Ectodermal cell (in vitro differentiated cells): ENCODE results near the gene RBPJ.

Experiments used
- H3K27ac ChIP-seq: 2 replicates; pipeline ENCODE4 v1.7.0; 2013; ENCODE audit warnings: mild to moderate bottlenecking, low read depth, low read length; ENCODE audit not compliant: insufficient read depth, poor library complexity, severe bottlenecking
- H3K27me3 ChIP-seq: 2 replicates; pipeline ENCODE4 v1.7.0; 2013; ENCODE audit warnings: mild to moderate bottlenecking, low read length; ENCODE audit not compliant: insufficient read depth, control insufficient read depth, poor library complexity, severe bottlenecking
- H3K36me3 ChIP-seq: one replicate; pipeline ENCODE4 v1.7.0; 2013; ENCODE audit warnings: low read length; ENCODE audit not compliant: control insufficient read depth, insufficient read depth
- H3K4me1 ChIP-seq: one replicate; pipeline ENCODE4 v1.7.0; 2013; ENCODE audit warnings: low read length; ENCODE audit not compliant: control insufficient read depth, insufficient read depth
- H3K4me3 ChIP-seq: 2 replicates; pipeline ENCODE4 v1.7.0; 2013; ENCODE audit warnings: low read depth, low read length, control low read depth; ENCODE audit not compliant: insufficient read depth
- H3K9me3 ChIP-seq: 2 replicates; pipeline ENCODE4 v1.7.0; 2013; ENCODE audit warnings: mild to moderate bottlenecking, low read length, moderate library complexity; ENCODE audit not compliant: control insufficient read depth
- WGBS, 2 experiments: methylation state at CpG; one replicate each; pipeline ENCODE4 v1.1.7; 2013; ENCODE audit warnings: missing lambda C conversion rate in 2 of 2; 5-methylcytosine and 5-hydroxymethylcytosine counted together

RBPJ gene

DNA sequence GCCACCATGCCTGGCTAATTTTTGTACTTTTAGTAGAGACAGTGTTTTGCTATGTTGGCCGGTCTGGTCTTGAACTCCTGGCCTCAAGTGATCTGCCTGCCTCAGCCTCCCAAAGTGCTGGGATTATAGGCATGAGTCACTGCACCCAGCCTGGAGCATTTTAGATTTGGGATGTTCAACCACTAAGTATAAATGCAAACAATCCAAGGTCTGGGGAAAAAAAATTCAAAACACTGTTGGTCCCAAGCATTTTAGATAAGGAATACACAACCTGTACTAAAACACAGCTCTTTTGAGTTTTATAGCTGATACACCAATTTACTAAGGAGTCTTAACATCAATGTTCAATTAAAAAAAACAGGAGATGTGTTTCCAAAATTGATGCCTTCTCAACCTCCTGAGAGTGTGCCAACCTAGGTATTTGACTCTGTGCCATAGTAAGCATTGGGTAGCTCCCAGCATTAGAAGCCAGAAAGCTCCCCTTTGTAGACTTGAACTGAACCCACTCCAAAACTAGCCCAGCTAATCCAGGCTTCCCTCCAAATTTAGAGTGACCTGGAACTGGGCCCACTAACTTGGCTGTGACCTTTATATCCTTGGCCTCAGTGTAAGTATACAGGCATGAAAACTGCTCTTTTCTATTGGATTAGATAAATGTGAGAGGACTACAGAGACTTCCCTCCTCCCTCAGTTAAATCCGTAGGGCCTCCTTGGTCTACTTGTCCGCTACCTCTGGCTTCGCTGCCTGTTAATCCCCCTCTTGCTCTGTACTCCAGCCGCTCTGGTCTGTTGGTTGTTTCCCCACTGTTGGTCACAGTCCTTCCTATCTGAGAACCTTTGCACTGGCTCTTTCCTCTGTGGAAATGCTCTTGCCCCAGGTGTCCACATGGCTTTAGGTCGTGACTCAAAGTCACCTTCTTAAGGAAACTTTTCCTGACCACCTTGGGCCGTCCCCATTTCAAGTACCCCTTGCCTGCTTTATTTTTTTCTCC, 91.9 kb downstream of the RBPJ start:
- no peak overlapping the region for H3K27ac ChIP-seq
- H3K4me3 ChIP-seq: no peak overlapping the region
- 92% methylated on average over 7 of the region's 7 CpGs for WGBS, 2 experiments
- peaks cover 7% of the 10 kb centered on the region for H3K36me3 ChIP-seq
- H3K9me3 ChIP-seq: no peaks in the 10 kb centered on the region
- no peaks in the 10 kb centered on the region for H3K4me1 ChIP-seq
- no peaks in the 10 kb centered on the region for H3K27me3 ChIP-seq

DNA sequence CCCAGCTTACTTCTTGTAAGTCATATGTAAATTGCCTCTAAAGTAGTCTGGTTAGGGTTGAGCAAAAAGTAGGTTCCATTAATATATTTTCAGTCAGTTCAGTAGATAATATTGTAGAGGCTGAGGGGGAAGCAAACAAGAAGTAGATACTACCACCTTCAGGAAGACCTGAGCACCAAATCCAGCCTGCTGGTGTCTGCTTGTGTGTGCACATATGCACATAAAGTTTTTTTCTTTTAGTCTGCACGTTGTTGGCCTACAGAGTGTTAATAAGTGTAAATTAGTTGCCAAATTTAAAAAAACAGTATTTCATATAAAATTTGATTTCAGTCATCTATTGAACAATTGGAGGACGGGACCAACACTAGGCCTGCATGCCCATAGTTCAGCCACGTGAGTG, 92.8 kb downstream of the RBPJ start:
- 96 to 98% methylated on average over 3 of the region's 3 CpGs for WGBS, 2 experiments
- Histone ChIP-seq H3K27ac (no peak overlapping the region), H3K36me3 (peaks cover 3% of the 10 kb centered on the region)

DNA sequence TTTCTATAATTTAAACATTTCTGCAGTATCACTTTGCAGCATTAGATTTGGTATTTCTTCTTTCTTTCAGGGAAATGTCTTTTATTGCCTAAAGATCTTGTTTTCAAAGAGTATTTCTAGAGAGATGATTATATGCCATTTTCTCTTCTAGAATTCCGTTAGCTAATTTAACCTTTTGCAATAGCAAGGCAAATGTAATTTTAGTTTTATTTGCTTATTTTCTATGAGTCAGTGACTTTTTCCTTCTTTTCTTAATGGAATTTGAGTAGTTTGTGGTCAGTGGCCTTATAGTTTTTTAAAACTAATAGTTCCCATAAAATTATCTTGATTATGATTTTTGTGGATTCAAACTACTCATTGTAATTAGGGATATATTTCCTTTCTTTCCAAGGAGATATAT, 97.3 kb downstream of the RBPJ start:
- no peaks in the 10 kb centered on the region for H3K9me3 ChIP-seq
- peaks cover 9% of the 10 kb centered on the region for H3K36me3 ChIP-seq
- H3K4me3 ChIP-seq: no peak overlapping the region
- H3K27ac ChIP-seq: no peak overlapping the region
- H3K4me1 ChIP-seq: no peaks in the 10 kb centered on the region
- H3K27me3 ChIP-seq: no peaks in the 10 kb centered on the region
- WGBS, 2 experiments: 100% methylated on average over 1 of the region's 1 CpG

More for the DNA sequence above, 92.8 kb downstream of the RBPJ start:
- H3K27me3 ChIP-seq: no peaks in the 10 kb centered on the region
- H3K4me3 ChIP-seq: no peak overlapping the region
- H3K4me1 ChIP-seq: no peaks in the 10 kb centered on the region
- no peaks in the 10 kb centered on the region for H3K9me3 ChIP-seq

DNA sequence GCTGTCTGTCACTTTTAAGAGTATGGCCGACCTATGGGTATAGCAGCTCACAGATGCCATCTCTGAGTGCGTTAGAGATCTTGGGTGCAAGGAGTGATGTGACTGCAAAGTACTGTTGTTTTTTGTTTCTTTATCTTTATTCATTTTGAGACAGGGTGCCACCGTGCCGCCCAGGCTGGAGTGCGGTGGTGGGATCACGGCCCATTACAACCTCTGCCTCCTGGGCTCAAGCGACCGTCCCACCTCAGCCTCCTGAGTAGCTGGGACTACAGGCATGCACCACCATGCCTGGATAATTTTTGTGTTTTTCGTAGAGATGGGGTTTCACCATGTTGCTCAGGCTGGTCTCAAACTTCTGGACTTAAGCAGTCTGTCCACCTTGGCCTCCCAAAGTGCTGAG, 98.0 kb downstream of the RBPJ start:
- WGBS, 2 experiments: 94 to 97% methylated on average over 9 of the region's 9 CpGs
- Histone ChIP-seq H3K9me3 (no peaks in the 10 kb centered on the region), H3K4me3 (no peak overlapping the region), H3K4me1 (no peaks in the 10 kb centered on the region), H3K27me3 (no peaks in the 10 kb centered on the region), H3K27ac (no peak overlapping the region), H3K36me3 (peaks cover 9% of the 10 kb centered on the region)

DNA sequence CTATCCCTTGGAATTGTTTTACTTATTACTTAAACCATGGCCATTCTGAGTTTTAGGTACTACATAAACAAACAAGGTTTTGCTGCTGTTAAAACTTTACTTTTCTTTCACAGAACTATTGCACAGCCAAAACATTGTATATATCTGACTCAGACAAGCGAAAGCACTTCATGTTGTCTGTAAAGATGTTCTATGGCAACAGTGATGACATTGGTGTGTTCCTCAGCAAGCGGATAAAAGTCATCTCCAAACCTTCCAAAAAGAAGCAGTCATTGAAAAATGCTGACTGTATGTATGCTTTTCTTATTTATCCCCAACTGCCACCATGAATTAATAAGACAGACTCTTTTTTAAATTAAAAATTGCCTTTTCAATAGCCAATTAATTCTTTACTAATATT, 99.6 kb downstream of the RBPJ start:
- no peak overlapping the region for H3K27ac ChIP-seq
- H3K9me3 ChIP-seq: no peaks in the 10 kb centered on the region
- H3K36me3 ChIP-seq: peaks cover 19% of the 10 kb centered on the region
- H3K4me1 ChIP-seq: no peaks in the 10 kb centered on the region
- H3K27me3 ChIP-seq: no peaks in the 10 kb centered on the region
- H3K4me3 ChIP-seq: no peak overlapping the region
- 100% methylated on average over 2 of the region's 2 CpGs for WGBS, 2 experiments

DNA sequence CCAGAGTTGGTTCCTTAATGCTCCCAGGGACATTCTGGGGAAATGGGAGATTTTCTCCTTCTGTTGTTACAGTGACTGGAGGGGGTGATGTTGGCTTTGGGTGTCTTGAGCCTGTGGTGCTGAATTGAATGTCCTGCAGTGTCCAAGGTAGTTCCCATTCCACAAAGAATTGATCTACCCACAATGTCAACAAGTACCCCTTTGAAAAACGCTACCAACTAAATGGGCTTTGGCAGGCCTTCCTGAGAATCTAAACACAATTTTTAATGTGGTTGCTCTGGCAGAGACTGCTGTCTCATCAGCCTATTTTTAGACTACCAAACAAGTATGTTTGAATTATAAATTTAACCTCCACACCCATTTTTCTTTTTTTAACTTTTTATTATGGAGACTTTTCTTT, 100.1 kb downstream of the RBPJ start:
- Histone ChIP-seq H3K36me3 (peaks cover 22% of the 10 kb centered on the region), H3K9me3 (no peaks in the 10 kb centered on the region), H3K4me3 (no peak overlapping the region), H3K27ac (no peak overlapping the region), H3K27me3 (no peaks in the 10 kb centered on the region), H3K4me1 (no peaks in the 10 kb centered on the region)
- WGBS, 2 experiments: 58 to 91% methylated on average over 1 of the region's 1 CpG

DNA sequence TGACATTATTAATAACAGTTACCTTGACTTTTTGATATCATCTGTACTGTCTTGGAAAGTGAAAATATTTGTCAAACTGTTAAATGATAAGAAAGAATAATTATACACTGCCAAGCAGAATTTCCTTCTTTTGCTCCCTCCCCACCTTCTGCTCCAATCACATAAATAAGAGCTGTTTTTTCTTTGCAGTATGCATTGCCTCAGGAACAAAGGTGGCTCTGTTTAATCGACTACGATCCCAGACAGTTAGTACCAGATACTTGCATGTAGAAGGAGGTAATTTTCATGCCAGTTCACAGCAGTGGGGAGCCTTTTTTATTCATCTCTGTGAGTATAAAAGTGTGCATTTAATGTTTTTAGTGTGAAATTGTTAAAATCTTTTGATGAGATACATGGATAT, 103.3 kb downstream of the RBPJ start:
- no peak overlapping the region for H3K4me3 ChIP-seq
- H3K36me3 ChIP-seq: peaks cover 19% of the 10 kb centered on the region
- 90 to 94% methylated on average over 2 of the region's 2 CpGs for WGBS, 2 experiments
- no peaks in the 10 kb centered on the region for H3K4me1 ChIP-seq
- no peak overlapping the region for H3K27ac ChIP-seq
- H3K27me3 ChIP-seq: no peaks in the 10 kb centered on the region
- H3K9me3 ChIP-seq: no peaks in the 10 kb centered on the region

DNA sequence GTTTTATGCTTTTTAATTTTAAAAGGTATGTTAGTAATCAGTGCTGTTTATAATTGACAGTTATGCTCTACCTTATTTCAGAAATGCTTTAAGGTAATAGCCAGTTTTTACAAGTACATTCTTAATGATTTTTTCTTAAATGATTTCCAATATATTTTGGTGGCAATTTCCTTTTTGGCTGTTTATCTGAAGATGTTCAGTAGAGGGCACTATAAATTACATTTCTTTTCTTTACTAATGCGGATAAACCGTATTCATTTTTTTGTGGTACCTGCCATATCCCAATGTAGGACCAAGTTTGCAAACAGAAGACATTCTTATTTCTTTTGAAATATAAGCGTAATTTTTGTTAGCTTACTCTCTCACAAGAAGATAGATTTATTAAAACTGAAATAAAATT, 104.0 kb downstream of the RBPJ start:
- H3K4me1 ChIP-seq: no peaks in the 10 kb centered on the region
- 94 to 100% methylated on average over 2 to 3 of the region's 3 CpGs for WGBS, 2 experiments
- H3K9me3 ChIP-seq: no peaks in the 10 kb centered on the region
- peaks cover 19% of the 10 kb centered on the region for H3K36me3 ChIP-seq
- no peak overlapping the region for H3K27ac ChIP-seq
- no peak overlapping the region for H3K4me3 ChIP-seq
- H3K27me3 ChIP-seq: no peaks in the 10 kb centered on the region

DNA sequence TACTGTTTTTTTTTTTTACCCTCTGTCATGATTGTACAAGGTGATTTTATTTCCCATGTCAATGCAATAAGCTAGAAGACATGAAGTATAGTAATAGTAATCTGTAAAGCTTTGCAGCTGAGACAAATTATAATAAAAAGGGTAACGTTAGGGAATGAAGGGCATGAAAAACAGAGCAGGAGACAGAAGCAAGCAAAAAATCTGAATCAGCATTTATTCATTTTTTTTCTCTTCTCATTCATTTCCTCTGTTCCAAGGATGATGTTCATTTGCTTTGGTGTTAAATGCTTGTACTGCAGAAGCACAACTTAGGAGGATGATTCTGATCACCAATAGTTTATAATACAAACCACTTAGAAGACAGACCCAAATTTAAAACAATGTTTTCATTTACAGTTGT, 105.1 kb downstream of the RBPJ start:
- Histone ChIP-seq H3K4me3 (no peak overlapping the region), H3K27ac (no peak overlapping the region), H3K27me3 (no peaks in the 10 kb centered on the region), H3K36me3 (peaks cover 23% of the 10 kb centered on the region), H3K9me3 (no peaks in the 10 kb centered on the region), H3K4me1 (no peaks in the 10 kb centered on the region)
- WGBS, 2 experiments: 86 to 100% methylated on average over 1 of the region's 1 CpG

DNA sequence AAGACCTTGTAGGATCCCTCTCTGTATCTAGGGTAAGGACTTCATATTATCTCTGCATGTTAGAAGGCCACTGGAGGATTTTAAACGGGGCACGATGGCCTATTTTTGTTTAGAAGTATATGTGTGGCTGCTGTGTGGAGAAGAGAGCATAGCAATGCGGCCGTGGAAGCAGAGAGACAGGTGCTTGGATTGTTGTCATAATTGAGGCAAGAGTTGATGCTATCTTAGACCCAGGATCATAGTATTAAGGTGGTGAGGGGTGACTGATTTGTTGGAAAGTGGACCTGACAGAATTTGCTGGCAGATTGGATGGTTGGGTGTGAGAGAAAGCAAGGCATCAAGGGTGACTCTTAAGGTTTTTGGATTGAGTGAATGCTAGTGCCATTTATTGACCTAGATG, 106.1 kb downstream of the RBPJ start:
- H3K27ac ChIP-seq: no peak overlapping the region
- no peaks in the 10 kb centered on the region for H3K9me3 ChIP-seq
- H3K4me3 ChIP-seq: no peak overlapping the region
- H3K36me3 ChIP-seq: peaks cover 19% of the 10 kb centered on the region
- 95 to 98% methylated on average over 4 of the region's 4 CpGs for WGBS, 2 experiments
- no peaks in the 10 kb centered on the region for H3K4me1 ChIP-seq
- no peaks in the 10 kb centered on the region for H3K27me3 ChIP-seq
